OCI-LY7 (cell line): ENCODE data around the gene PSMG3. TPM values are rescaled to one million over a fixed set of nuclear protein-coding genes. Genes with fewer than 3 reads are reported as not detected.
"Not testable (repeated sequence)": the region's sequence is repeated elsewhere in the genome, so short reads cannot be mapped to it uniquely, and the experiment has no call there.

Source experiments
- BruUV-seq: library from RNA; stranded (reverse); fragments of 400-500 nt; replicated peaks from 2 replicates; lab custom pipeline; 2021; lab: Mats Ljungman, UMichigan
- CTCF ChIA-PET: fragments of 300-600 bp; sonication (Branson Sonifier 250); formaldehyde crosslinking; loops from one replicate; lab custom pipeline; 2022; ENCODE audit warnings: antibody characterized with exemption; ENCODE audit not compliant: unreplicated experiment; lab: Charles Lee
- POLR2A ChIA-PET: fragments of 300-600 bp; sonication (Branson Sonifier 250); formaldehyde crosslinking; loops from one replicate; lab custom pipeline; 2022; ENCODE audit warnings: antibody characterized with exemption; lab: Charles Lee
- DNase-seq: peaks from one replicate; pipeline ENCODE4 v3.0.0-alpha.2; 2015; ENCODE audit warnings: low spot score
- H2AFZ ChIP-seq: fragments of 200-600 bp; sonication (generic), shearing (Covaris generic); 2 replicates; pipeline ENCODE4 v1.6.1; 2014; ENCODE audit warnings: mild to moderate bottlenecking, antibody characterized with exemption, low read length, moderate library complexity
- H3K27ac ChIP-seq: fragments of 200-600 bp; sonication (generic); 2 replicates; pipeline ENCODE4 v1.5.1; 2014; ENCODE audit warnings: mixed run types, low read depth, mild to moderate bottlenecking, moderate library complexity, low read length, inconsistent platforms; ENCODE audit not compliant: poor library complexity, severe bottlenecking
- H3K36me3 ChIP-seq: fragments of 200-600 bp; sonication (generic); 2 replicates; pipeline ENCODE4 v1.6.1; 2014; ENCODE audit warnings: mild to moderate bottlenecking, antibody characterized with exemption, low read length, moderate library complexity, mixed read lengths; ENCODE audit not compliant: insufficient read depth
- H3K4me1 ChIP-seq: fragments of 200-600 bp; sonication (generic); 2 replicates; pipeline ENCODE4 v1.5.1; 2014; ENCODE audit warnings: mild to moderate bottlenecking, low read length; ENCODE audit not compliant: insufficient read depth, poor library complexity, severe bottlenecking
- H3K4me2 ChIP-seq: fragments of 200-600 bp; sonication (generic); 2 replicates; pipeline ENCODE4 v1.6.1; 2014; ENCODE audit warnings: mild to moderate bottlenecking, low read length
- H3K4me3 ChIP-seq: fragments of 200-600 bp; sonication (generic); 2 replicates; pipeline ENCODE4 v1.5.1; 2014; ENCODE audit warnings: mild to moderate bottlenecking, low read depth, low read length; ENCODE audit not compliant: poor library complexity, severe bottlenecking
- H3K79me2 ChIP-seq: fragments of 200-600 bp; sonication (generic); 2 replicates; pipeline ENCODE4 v1.6.1; 2016; ENCODE audit warnings: low read depth, mild to moderate bottlenecking, low read length, moderate library complexity, mixed read lengths; ENCODE audit not compliant: insufficient read depth
- H3K9me2 ChIP-seq: fragments of 200-600 bp; sonication (generic); 2 replicates; pipeline ENCODE4 v1.6.1; 2016; ENCODE audit warnings: mild to moderate bottlenecking, low read length, mixed read lengths; ENCODE audit not compliant: insufficient read depth
- H3K9me3 ChIP-seq: fragments of 200-600 bp; sonication (generic); 2 replicates; pipeline ENCODE4 v1.6.1; 2014; ENCODE audit warnings: mild to moderate bottlenecking, mixed run types, low read length, mixed read lengths
- H4K20me1 ChIP-seq: fragments of 200-600 bp; sonication (generic); 2 replicates; pipeline ENCODE4 v1.6.1; 2014; ENCODE audit warnings: mild to moderate bottlenecking, antibody characterized with exemption, low read length, moderate library complexity, mixed read lengths; ENCODE audit not compliant: insufficient read depth
- EZH2phosphoT487 ChIP-seq: fragments of 200-600 bp; sonication (generic); IDR thresholded peaks from 2 replicates; pipeline ENCODE4 v1.6.1; 2018; ENCODE audit warnings: low read depth, borderline replicate concordance, mild to moderate bottlenecking, mixed run types, antibody characterized with exemption, low read length, moderate library complexity, mixed read lengths
- intact Hi-C: fragments of 100-400 bp; cut with micrococcal nuclease; formaldehyde crosslinking; loops from one replicate; pipeline ENCODE4 v1.10.0; 2022; ENCODE audit not compliant: unreplicated experiment
- total RNA-seq, 2 experiments: library from RNA; depleted of rRNA in 1 of 2; stranded (reverse); fragments of >200 nt in 1 of 2; shearing (Covaris generic) in 1 of 2; gene quantifications; 2 replicates each; pipeline ENCODE4 v1.2.3, GENCODE V29; 2014 to 2022
- TF ChIP-seq, protein P1 (sequence below): fragments of 200-600 bp; sonication (generic); conservative IDR thresholded peaks from 2 replicates; pipeline ENCODE4 v1.5.1; 2014; ENCODE audit warnings: mild to moderate bottlenecking, antibody characterized with exemption, low read length, moderate library complexity, mixed read lengths

Gene PSMG3
- total RNA-seq, 2 experiments from 2014 or later = 63.7 to 129 TPM

- H3K9me3 ChIP-seq = 0 out of 2 replicates have a peak, but pooled peaks cover 7% of the 10 kb centered on the region
- H3K27ac ChIP-seq = no peak overlapping the region
- no peaks in the 10 kb centered on the region for H3K9me2 ChIP-seq
- CTCF ChIA-PET = no interaction called here
- BruUV-seq = no TSS peak
- no peak for DNase-seq
- POLR2A ChIA-PET = interaction anchor here (0.6 kb wide), 1 partner anchor 598 kb away, joined by 3 read pairs; no protein-coding TSS in a partner anchor
- no peaks in the 10 kb centered on the region for H3K79me2 ChIP-seq
- no peaks in the 10 kb centered on the region for H4K20me1 ChIP-seq
- H3K4me2 ChIP-seq = no peak overlapping the region
- H3K36me3 ChIP-seq = no peaks in the 10 kb centered on the region
- H2AFZ ChIP-seq = no peak overlapping the region
- no peaks in the 10 kb centered on the region for H3K4me1 ChIP-seq
- intact Hi-C loops = no loop called here
- no peak for TF ChIP-seq EZH2phosphoT487
- TF ChIP-seq, protein P1, sequence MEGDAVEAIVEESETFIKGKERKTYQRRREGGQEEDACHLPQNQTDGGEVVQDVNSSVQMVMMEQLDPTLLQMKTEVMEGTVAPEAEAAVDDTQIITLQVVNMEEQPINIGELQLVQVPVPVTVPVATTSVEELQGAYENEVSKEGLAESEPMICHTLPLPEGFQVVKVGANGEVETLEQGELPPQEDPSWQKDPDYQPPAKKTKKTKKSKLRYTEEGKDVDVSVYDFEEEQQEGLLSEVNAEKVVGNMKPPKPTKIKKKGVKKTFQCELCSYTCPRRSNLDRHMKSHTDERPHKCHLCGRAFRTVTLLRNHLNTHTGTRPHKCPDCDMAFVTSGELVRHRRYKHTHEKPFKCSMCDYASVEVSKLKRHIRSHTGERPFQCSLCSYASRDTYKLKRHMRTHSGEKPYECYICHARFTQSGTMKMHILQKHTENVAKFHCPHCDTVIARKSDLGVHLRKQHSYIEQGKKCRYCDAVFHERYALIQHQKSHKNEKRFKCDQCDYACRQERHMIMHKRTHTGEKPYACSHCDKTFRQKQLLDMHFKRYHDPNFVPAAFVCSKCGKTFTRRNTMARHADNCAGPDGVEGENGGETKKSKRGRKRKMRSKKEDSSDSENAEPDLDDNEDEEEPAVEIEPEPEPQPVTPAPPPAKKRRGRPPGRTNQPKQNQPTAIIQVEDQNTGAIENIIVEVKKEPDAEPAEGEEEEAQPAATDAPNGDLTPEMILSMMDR = no peak
- no peak overlapping the region for H3K4me3 ChIP-seq
These were observed 14.9 kb upstream of the PSMG3 start for GRCh38 chr7:1584700-1585099.

DNA sequence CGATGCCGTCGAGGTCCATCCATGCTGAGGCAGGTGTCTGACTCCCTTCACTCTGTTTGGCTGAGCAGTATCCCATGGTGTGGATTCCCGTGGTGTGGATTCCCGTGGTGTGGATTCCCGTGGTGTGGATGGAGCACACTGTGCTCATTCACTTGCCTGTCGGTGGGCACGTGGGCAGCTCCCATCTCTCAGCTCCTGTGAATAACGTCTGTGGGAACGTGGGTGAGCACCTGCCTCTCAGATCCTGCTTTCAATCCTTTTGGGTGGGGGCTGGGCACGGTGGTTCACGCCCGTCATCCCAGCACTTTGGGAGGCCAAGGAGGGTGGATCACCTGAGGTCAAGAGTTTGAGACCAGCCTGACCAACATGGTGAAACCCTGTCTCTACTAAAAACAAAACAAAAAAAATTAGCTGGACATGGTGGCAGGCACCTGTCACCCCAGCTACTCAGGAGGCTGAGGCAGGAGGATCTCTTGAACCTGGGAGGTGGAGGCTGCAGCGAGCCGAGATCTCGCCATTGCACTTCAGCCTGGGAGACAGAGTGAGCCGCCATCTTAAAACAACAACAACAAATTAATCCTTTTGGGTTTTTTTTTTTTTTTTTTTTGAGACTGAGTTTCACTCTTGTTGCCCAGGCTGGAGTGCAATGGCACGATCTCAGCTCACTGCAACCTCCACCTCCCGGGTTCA, 13.6 kb upstream of the PSMG3 start:
- H3K4me3 ChIP-seq, H4K20me1 ChIP-seq, H3K36me3 ChIP-seq, BruUV-seq, H3K4me2 ChIP-seq, CTCF ChIA-PET, DNase-seq, H3K79me2 ChIP-seq, H2AFZ ChIP-seq, intact Hi-C loops, H3K4me1 ChIP-seq, H3K9me2 ChIP-seq, H3K27ac ChIP-seq, H3K9me3 ChIP-seq: not testable (repeated sequence)
- POLR2A ChIA-PET = interaction anchor here (0.8 kb wide), 1 partner anchor 91 kb away, joined by 3 read pairs; no protein-coding TSS in a partner anchor

DNA sequence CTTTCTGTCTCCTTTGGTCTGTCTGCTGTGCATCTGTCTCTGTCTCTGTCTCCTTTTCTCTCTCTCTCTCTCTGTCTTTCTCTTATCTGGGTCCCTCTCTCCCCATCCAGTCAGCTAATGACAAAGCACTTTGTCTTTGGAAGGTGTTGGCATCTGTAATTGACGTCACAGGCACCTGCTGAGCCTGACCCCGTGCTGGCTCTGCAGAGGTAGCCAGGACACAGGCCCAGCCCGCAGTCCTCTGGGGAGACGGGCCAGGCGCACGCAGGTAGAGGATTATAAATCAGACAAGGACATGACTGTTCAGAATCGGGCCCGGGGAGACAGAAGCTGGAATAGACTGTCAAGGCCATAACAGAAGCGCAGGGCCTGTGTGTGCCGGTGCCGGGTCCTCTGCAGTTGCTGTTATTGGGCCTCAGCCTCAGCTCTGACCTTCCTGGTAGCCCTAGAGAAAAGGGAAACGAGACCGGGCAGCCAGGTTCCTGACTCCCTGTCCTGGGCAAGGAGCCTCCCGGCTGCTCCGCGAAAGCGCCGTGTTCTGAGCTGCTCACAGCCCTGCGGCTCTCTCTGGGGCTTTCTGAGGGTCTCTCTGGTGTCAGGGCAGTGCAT, 10.7 kb upstream of the PSMG3 start:
- ChIA-PET CTCF (interaction anchor here (1.1 kb wide), 1 partner anchor 656 kb away, joined by 3 read pairs; no protein-coding TSS in a partner anchor), POLR2A (interaction anchor here (0.5 kb wide), 1 partner anchor 186 kb away, joined by 4 read pairs; no protein-coding TSS in a partner anchor)
- Histone ChIP-seq H3K4me3 (no peak overlapping the region), H2AFZ (no peak overlapping the region), H3K4me1 (no peaks in the 10 kb centered on the region), H3K27ac (no peak overlapping the region), H4K20me1 (no peaks in the 10 kb centered on the region), H3K9me3 (no peaks in the 10 kb centered on the region), H3K36me3 (no peaks in the 10 kb centered on the region), H3K79me2 (no peaks in the 10 kb centered on the region), H3K9me2 (no peaks in the 10 kb centered on the region), H3K4me2 (no peak overlapping the region)
- no TSS peak for BruUV-seq
- intact Hi-C loops = no loop called here
- TF ChIP-seq, protein P1 = no peak
- TF ChIP-seq EZH2phosphoT487 = no peak
- DNase-seq = no peak
